Choroid plexus epithelial cell (primary cell): Measurements from ENCODE around the gene RIMBP2.
"Not testable (repeated sequence)": the region's sequence is repeated elsewhere in the genome, so short reads cannot be mapped to it uniquely, and the experiment has no call there.

Experiments used
- DNase-seq: peaks from one replicate; pipeline ENCODE4 v3.0.0-alpha.2; 2010; ENCODE audit warnings: low read depth
- H3K4me3 ChIP-seq: 2 replicates; pipeline ENCODE4 v1.5.1; 2011; ENCODE audit warnings: low read depth, mild to moderate bottlenecking, control low read depth, low read length, moderate library complexity
- CTCF ChIP-seq: conservative IDR thresholded peaks from 2 replicates; pipeline ENCODE4 v1.5.1; 2011; ENCODE audit warnings: low read depth, mild to moderate bottlenecking, control low read depth, inconsistent platforms, low read length, moderate library complexity

The RIMBP2 gene

DNA sequence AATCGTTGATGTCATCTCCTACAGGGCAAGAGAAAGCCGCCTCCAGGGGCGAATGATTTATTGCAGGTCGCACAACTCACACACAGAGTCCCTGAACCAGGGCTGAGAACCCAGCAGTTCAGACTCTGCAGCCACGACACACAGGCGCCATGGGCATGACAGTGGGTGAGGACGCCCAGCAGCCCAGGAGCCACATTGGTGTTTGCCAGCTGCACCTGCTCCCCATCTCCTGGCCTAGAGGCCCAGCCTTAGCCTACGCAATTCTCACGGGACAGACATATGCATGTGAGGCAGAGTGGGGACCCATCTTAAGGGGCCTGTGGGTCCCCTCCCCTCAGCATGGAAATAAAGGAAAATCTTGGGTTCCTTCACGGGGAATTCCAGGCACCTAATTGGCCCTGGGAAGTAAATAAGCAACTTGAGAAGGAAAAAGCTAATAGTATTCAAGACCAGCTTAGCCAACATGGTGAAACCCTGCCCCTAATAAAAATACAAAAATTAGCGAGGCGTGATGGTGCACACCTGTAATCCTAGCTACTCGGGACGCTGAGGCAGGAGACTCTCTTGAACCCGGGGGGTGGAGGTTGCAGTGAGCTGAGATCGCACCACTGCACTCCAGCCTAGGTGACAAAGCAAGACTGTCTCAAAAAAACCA is 69.3 kb downstream of the RIMBP2 start:
- DNase-seq = no peak
- H3K4me3 ChIP-seq = no peak overlapping the region
- TF ChIP-seq CTCF = no peak

DNA sequence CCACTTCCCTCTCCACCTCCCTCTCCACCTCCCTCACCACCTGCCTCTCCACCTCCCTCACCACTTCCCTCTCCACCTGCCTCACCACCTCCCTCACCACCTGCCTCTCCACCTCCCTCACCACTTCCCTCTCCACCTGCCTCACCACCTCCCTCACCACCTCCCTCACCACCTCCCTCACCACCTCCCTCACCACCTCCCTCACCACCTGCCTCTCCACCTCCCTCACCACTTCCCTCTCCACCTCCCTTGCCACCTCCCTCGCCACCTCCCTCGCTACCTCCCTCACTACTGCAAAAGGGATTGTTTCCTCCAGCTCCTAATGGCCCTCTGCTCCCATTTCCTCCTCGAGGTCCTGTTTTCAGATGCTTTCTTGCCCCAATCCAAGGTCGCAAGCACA is 69.9 kb downstream of the RIMBP2 start:
- H3K4me3 ChIP-seq, DNase-seq: not testable (repeated sequence)

DNA sequence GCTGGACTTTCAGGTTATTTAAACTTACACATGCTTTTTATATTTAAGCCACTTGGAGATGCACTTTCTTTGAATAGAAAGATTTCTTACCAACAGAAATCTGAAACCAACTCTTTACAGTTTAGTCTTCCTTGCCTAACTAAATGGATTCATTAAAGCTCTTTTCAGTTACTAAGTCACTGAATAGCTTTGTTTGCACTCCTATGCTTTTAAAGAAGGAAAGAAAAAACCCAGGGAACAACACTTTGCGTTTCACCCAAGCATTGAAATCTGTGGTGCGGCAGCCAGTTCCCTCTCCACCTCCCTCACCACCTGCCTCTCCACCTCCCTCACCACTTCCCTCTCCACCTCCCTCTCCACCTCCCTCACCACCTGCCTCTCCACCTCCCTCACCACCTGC is 70.3 kb downstream of the RIMBP2 start:
- TF ChIP-seq CTCF = no peak
- no peak for DNase-seq
- H3K4me3 ChIP-seq = no peak overlapping the region

DNA sequence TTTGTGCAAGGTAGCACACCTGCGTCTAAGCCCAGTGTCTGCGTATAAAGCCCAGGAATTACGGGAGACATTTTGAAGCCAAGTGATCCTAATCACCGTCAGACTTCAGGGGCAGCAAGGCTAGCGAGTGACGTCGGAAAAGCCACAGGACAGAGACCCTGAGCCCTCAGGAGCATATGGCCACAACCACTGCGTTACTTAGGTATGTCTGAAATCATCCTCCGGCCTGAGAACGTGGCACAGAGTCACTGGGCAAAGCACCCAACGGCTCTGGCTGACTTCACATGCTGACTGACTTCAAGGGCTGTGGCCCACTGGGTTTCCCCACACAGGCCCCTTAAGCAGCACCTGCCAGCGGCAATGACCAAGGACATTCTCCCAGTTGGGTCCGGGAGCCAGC is 71.5 kb downstream of the RIMBP2 start:
- TF ChIP-seq CTCF = no peak
- no peak overlapping the region for H3K4me3 ChIP-seq
- DNase-seq = no peak

DNA sequence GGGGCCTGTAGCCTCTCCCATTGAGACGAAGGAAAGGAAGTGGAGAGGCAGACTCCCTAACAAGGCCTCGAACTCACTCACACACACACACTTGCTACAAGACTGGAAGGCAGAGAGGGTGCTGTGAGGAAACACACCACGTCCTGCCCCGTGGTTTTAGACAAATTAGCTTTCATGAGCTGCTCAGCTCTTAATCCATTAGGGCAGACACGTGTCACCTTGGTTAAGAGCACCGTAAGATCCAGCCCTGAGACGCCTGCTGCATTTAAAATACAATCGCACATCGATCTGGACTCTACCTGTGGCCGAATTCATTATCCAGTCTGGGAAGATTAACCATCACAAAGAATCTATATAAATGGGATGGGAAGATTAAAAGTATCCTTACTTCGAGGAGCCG is 72.0 kb downstream of the RIMBP2 start:
- DNase-seq = no peak
- TF ChIP-seq CTCF = no peak
- H3K4me3 ChIP-seq = no peak overlapping the region

DNA sequence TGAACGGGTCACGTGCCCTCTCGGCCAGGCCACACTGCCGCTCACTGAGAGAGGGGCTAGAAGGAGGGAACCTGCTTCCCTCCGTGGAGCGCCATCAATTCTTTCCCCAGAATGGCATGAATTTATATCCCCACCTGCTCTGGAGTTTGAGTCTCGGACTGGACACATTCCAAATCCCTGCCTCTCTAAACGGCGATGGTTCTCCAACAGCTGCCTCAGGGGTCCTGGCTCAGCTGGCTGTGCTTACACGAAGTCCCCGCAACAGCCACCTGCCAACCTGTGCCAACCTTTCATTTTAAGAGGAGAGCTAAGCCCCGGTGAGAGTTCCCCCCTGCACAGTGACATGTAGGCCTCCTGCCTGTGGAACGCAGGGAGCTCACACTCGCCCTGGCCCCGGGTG is 73.2 kb downstream of the RIMBP2 start:
- no peak overlapping the region for H3K4me3 ChIP-seq
- no peak for TF ChIP-seq CTCF
- DNase-seq = no peak

DNA sequence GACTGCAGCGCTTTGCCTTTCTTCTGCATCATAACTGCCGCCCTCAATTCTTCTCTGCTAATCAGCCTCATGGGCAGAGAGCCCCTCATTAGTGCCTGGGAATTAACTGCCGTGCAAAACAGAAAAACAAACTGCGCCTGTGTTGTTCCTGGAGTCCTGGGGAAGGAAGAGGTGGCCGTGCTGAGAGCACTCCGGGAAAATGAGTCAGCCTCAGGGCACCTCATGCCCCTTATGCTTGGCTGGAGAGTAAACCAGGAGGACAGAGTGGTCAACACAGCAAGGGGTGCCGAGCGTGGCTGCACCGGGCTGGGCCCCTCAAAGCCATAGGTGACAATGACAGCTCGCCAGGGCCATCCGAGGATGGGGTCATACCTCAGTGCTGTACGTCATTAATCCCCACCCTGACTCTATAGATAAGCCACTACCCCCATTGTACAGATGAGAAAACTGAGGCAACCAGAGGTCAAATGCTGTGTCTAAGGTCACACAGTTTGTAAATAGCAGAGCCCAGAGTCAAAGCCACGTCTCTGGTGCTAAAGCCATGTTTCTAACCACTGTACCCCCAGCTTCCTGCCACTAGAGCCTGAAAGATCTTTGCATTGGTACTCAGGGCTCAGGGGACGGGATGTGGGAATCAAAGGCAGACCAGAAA is 74.4 kb downstream of the RIMBP2 start:
- no peak overlapping the region for H3K4me3 ChIP-seq
- DNase-seq = no peak
- TF ChIP-seq CTCF = no peak
